Activated T-helper 2 cell treated with anti-CD3 and anti-CD28 coated beads, Interferon-gamma antibody, Interleukin-2, Interleukin-4, amounts not matched to agents 10 μg/mL and 5 μg/mL and 100 μg/mL, durations not matched to agents 14 hours and 24 hours and 36 hours (primary cell): Measurements from ENCODE around the gene KCNT2. TPM values are rescaled to one million over a fixed set of nuclear protein-coding genes. Genes with fewer than 3 reads are reported as not detected.

Experiments used
- DNase-seq: peaks from one replicate; pipeline ENCODE4 v3.0.0; 2021; ENCODE audit warnings: low spot score
- H3K27ac Mint-ChIP-seq: one replicate; pipeline ENCODE4 v1.8.0; 2021; ENCODE audit warnings: mixed read lengths
- H3K27me3 Mint-ChIP-seq: one replicate; pipeline ENCODE4 v1.8.0; 2021; ENCODE audit warnings: low read depth, mixed read lengths
- H3K36me3 Mint-ChIP-seq: one replicate; pipeline ENCODE4 v1.8.0; 2021; ENCODE audit warnings: low read depth, mixed read lengths
- H3K4me1 Mint-ChIP-seq: one replicate; pipeline ENCODE4 v1.8.0; 2021; ENCODE audit warnings: low read depth, mixed read lengths
- H3K4me3 Mint-ChIP-seq: one replicate; pipeline ENCODE4 v1.8.0; 2021; ENCODE audit warnings: low read depth, mild to moderate bottlenecking, moderate library complexity, mixed read lengths
- H3K9me3 Mint-ChIP-seq: one replicate; pipeline ENCODE4 v1.8.0; 2021; ENCODE audit warnings: mixed read lengths
- intact Hi-C: fragments of 100-400 bp; cut with micrococcal nuclease; formaldehyde crosslinking; loops from one replicate; pipeline ENCODE4 v1.15.1; 2023
- total RNA-seq: library from RNA; stranded (reverse); gene quantifications from 2 replicates; pipeline ENCODE4 v1.2.3, GENCODE V29; 2022

Gene KCNT2
- total RNA-seq, 1 donor from 2014 or later: not detected

DNA sequence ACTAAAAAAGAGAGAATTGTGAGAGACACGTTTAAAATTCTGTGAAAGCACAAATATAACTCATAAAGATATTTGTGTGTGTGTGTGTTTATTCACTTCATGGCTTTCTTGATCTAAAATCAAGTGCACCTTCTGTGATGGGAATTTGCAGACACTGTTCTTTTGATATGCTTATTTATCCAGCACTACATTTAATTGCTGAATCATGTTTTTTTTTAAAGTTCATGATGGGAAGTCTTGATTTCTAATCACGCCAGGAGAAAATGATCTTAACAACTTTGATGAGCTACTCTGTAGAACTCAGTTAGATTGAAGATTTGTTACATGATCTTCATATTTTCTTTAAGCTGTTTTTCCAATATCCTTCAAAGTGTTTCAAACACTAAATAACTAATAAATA, 35.0 kb downstream of the KCNT2 start:
- Mint-ChIP-seq H3K27ac (no peak overlapping the region), H3K36me3 (no peaks in the 10 kb centered on the region), H3K4me1 (no peaks in the 10 kb centered on the region), H3K9me3 (no peaks in the 10 kb centered on the region), H3K27me3 (no peaks in the 10 kb centered on the region), H3K4me3 (no peak overlapping the region)
- intact Hi-C loops: no loop called here
- no peak for DNase-seq

- Mint-ChIP-seq H3K36me3 (no peaks in the 10 kb centered on the region), H3K4me1 (no peaks in the 10 kb centered on the region)
- no peak for DNase-seq
These were observed 41.0 kb downstream of the KCNT2 start for GRCh38 chr1:196567238-196567637.

DNA sequence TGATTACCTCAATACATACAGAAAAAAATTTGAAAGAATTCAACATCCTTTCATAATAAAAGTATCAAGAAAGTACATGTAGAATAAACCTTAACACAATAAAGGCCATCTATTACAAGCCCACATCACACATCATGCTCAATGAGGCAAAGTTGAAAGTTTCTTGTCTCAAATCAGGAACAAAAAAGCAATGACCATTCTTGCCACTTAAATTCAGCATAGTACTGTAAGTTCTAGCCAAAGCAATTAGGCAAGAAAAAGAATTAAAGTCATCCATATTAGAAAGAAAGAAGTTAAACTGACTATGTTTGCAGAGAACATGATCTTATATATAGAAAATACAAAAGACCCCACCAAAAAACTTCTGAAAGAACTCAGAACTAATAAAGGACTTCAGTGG, 44.5 kb downstream of the KCNT2 start:
- no peaks in the 10 kb centered on the region for H3K36me3 Mint-ChIP-seq
- intact Hi-C loops: no loop called here
- H3K9me3 Mint-ChIP-seq: peaks cover 3% of the 10 kb centered on the region
- no peaks in the 10 kb centered on the region for H3K4me1 Mint-ChIP-seq
- H3K27me3 Mint-ChIP-seq: no peaks in the 10 kb centered on the region
- H3K4me3 Mint-ChIP-seq: no peak overlapping the region
- DNase-seq: no peak
- no peak overlapping the region for H3K27ac Mint-ChIP-seq

More at GRCh38 chr1:196567238-196567637, 41.0 kb downstream of the KCNT2 start:
- Mint-ChIP-seq H3K27ac (no peak overlapping the region), H3K4me3 (no peak overlapping the region), H3K9me3 (peaks cover 1% of the 10 kb centered on the region), H3K27me3 (no peaks in the 10 kb centered on the region)
- intact Hi-C loops: no loop called here

- Mint-ChIP-seq H3K27me3 (no peaks in the 10 kb centered on the region), H3K4me1 (no peaks in the 10 kb centered on the region), H3K4me3 (no peak overlapping the region), H3K36me3 (no peaks in the 10 kb centered on the region), H3K9me3 (peaks cover 9% of the 10 kb centered on the region), H3K27ac (no peak overlapping the region)
- DNase-seq: no peak
- intact Hi-C loops: no loop called here
These were observed 48.9 kb downstream of the KCNT2 start for GRCh38 chr1:196559314-196559713.

GRCh38 chr1:196558411-196558810, 49.8 kb downstream of the KCNT2 start:
- Mint-ChIP-seq H3K27me3 (no peaks in the 10 kb centered on the region), H3K27ac (no peak overlapping the region), H3K4me1 (no peaks in the 10 kb centered on the region), H3K9me3 (peaks cover 9% of the 10 kb centered on the region), H3K4me3 (no peak overlapping the region), H3K36me3 (no peaks in the 10 kb centered on the region)
- DNase-seq: no peak
- intact Hi-C loops: no loop called here

DNA sequence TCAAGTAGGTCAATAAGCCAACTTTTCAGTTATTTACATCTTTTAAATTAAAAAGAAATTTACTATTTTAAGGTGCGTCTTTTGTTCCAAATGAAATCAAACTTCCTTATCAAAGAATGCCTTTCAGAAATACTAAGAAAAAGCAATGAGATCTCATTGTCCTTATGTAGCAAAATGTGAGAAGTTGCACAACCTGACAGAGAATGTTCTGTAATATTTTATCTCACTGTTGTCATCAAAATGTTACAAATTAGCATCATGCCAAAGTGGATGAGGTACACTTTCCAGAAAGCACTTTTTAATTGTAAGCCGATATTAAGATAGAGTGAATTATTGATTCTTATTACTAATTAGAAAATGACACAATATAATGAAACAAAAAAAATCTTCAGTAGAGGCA, 50.4 kb downstream of the KCNT2 start:
- Mint-ChIP-seq H3K27me3 (no peaks in the 10 kb centered on the region), H3K9me3 (peaks cover 9% of the 10 kb centered on the region), H3K4me3 (no peak overlapping the region), H3K27ac (no peak overlapping the region), H3K4me1 (no peaks in the 10 kb centered on the region), H3K36me3 (no peaks in the 10 kb centered on the region)
- no peak for DNase-seq
- intact Hi-C loops: no loop called here

DNA sequence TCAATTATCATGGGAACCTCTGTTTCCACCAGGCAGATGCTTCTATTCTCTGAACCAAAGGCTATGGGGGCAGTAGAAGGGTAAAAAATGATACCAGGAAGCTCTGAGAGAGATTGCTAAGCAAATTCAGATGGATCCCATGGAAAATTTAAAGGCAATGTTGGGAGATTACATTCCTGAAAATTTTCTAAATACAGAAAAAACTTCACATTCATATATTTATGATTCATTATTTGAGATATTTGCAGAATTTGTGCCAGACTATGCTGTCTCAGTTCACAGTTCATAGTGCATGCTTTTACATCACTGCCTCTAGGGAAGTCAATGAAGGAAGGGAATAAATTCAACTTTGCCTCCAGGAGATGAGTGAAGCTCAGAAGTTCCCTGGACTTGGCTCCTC, 57.5 kb downstream of the KCNT2 start:
- intact Hi-C loops: no loop called here
- H3K4me3 Mint-ChIP-seq: no peak overlapping the region
- no peaks in the 10 kb centered on the region for H3K36me3 Mint-ChIP-seq
- no peaks in the 10 kb centered on the region for H3K4me1 Mint-ChIP-seq
- H3K9me3 Mint-ChIP-seq: peaks cover 3% of the 10 kb centered on the region
- DNase-seq: no peak
- no peaks in the 10 kb centered on the region for H3K27me3 Mint-ChIP-seq
- no peak overlapping the region for H3K27ac Mint-ChIP-seq

DNA sequence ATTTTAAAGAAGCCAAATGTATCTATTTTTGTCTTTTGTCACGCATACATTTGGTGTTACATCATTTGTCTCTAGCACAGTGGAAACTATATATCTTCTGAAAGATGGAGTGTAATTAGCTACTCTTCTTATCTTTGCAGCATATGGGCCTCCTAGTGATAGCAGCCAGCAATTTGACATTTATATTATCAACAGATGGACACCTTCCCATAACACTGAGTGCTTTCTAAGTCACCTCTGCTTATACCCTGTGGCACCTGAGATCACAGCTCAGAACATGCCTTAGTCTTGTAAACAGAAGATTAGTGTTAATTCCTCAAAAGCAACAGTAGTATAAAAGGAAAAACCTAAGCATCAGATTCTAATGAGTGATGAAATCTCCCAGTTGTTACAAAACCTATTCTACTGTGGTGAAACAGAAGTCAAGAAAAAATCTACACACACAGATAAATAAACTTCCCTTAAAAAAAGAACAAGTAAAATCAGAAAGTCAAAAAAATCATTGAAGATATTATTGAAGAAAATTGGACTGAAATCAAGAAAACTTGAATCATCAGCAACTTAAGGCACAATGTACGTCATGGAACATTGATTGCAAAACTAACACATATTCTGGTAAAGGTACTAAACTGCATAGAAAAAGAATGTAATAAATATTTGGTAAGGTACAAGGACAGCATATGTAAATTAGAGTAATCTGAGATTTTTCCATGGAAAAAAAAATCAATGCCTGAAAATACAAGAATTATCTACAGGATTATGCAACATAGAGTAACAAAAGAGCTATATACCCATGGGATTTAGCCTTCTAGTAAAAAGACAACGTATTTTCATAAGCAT, 61.7 kb downstream of the KCNT2 start:
- no peak for DNase-seq
- Mint-ChIP-seq H3K36me3 (no peaks in the 10 kb centered on the region), H3K9me3 (no peaks in the 10 kb centered on the region), H3K27me3 (no peaks in the 10 kb centered on the region), H3K4me3 (no peak overlapping the region), H3K27ac (no peak overlapping the region), H3K4me1 (no peaks in the 10 kb centered on the region)
- intact Hi-C loops: no loop called here

- Mint-ChIP-seq H3K27ac (no peak overlapping the region), H3K4me3 (no peak overlapping the region), H3K4me1 (no peaks in the 10 kb centered on the region), H3K36me3 (no peaks in the 10 kb centered on the region), H3K9me3 (peaks cover under 1% of the 10 kb centered on the region), H3K27me3 (no peaks in the 10 kb centered on the region)
- intact Hi-C loops: no loop called here
- DNase-seq: no peak
These were observed 63.0 kb downstream of the KCNT2 start for GRCh38 chr1:196545222-196545621.

- no peaks in the 10 kb centered on the region for H3K36me3 Mint-ChIP-seq
- intact Hi-C loops: no loop called here
- DNase-seq: no peak
- no peaks in the 10 kb centered on the region for H3K27me3 Mint-ChIP-seq
- H3K4me1 Mint-ChIP-seq: no peaks in the 10 kb centered on the region
- H3K4me3 Mint-ChIP-seq: no peak overlapping the region
- no peak overlapping the region for H3K27ac Mint-ChIP-seq
- peaks cover 3% of the 10 kb centered on the region for H3K9me3 Mint-ChIP-seq
These were observed 63.6 kb downstream of the KCNT2 start for GRCh38 chr1:196544617-196545016.

GRCh38 chr1:196543833-196544232, 64.4 kb downstream of the KCNT2 start:
- H3K27me3 Mint-ChIP-seq: no peaks in the 10 kb centered on the region
- no peak for DNase-seq
- peaks cover 3% of the 10 kb centered on the region for H3K9me3 Mint-ChIP-seq
- H3K4me1 Mint-ChIP-seq: no peaks in the 10 kb centered on the region
- no peak overlapping the region for H3K27ac Mint-ChIP-seq
- H3K36me3 Mint-ChIP-seq: no peaks in the 10 kb centered on the region
- H3K4me3 Mint-ChIP-seq: no peak overlapping the region
- intact Hi-C loops: no loop called here

GRCh38 chr1:196538473-196538872, 69.8 kb downstream of the KCNT2 start:
- Mint-ChIP-seq H3K4me1 (no peaks in the 10 kb centered on the region), H3K27ac (no peak overlapping the region), H3K4me3 (no peak overlapping the region), H3K27me3 (no peaks in the 10 kb centered on the region), H3K36me3 (no peaks in the 10 kb centered on the region), H3K9me3 (peaks cover 22% of the 10 kb centered on the region)
- no peak for DNase-seq
- intact Hi-C loops: no loop called here

- no peak overlapping the region for H3K27ac Mint-ChIP-seq
- H3K9me3 Mint-ChIP-seq: peaks cover 22% of the 10 kb centered on the region
- intact Hi-C loops: no loop called here
- no peak for DNase-seq
- H3K4me1 Mint-ChIP-seq: no peaks in the 10 kb centered on the region
- H3K4me3 Mint-ChIP-seq: no peak overlapping the region
- H3K27me3 Mint-ChIP-seq: no peaks in the 10 kb centered on the region
- H3K36me3 Mint-ChIP-seq: no peaks in the 10 kb centered on the region
These were observed 72.5 kb downstream of the KCNT2 start for GRCh38 chr1:196535727-196536126.
